ENCODE measurements around the gene AGPAT4.

- TF ChIP-seq POLR2AphosphoS5 (IDR thresholded peaks at IDR 0.05; ENCODE audit: borderline replicate concordance, low read depth, low read length) = no peak
- no peak for TF ChIP-seq EZH2 (IDR thresholded peaks at IDR 0.05)
Observed at GRCh38 chr6:161211380-161212035, 62.4 kb downstream of the AGPAT4 start.

All from SK-N-MC (cell line).